OCI-LY7 (cell line): ENCODE data around the gene SDE2.

Experiments used
- CTCF ChIP-seq: fragments of 200-600 bp; sonication (generic); conservative IDR thresholded peaks from 2 replicates; pipeline ENCODE4 v1.5.1; 2014; ENCODE audit warnings: mild to moderate bottlenecking, antibody characterized with exemption, low read length, moderate library complexity, mixed read lengths
- EZH2phosphoT487 ChIP-seq: fragments of 200-600 bp; sonication (generic); IDR thresholded peaks from 2 replicates; pipeline ENCODE4 v1.6.1; 2018; ENCODE audit warnings: low read depth, borderline replicate concordance, mild to moderate bottlenecking, mixed run types, antibody characterized with exemption, low read length, moderate library complexity, mixed read lengths

GRCh38 chr1:225946803-225947202 is 52.3 kb downstream of the SDE2 start:
- no peak for TF ChIP-seq CTCF
- TF ChIP-seq EZH2phosphoT487: no peak
